Central memory CD8-positive, alpha-beta T cell (primary cell): ENCODE data around the gene KCNH4.

Experiments used
- ATAC-seq: fragments of 150-1000 bp; cut with Tn5 transposase; replicated peaks from 2 replicates; pipeline ENCODE4 v1.10.0; 2022; ENCODE audit warnings: mild to moderate bottlenecking, moderate FRiP score, moderate number of reproducible peaks; ENCODE audit not compliant: poor library complexity, severe bottlenecking; ENCODE audit errors: extremely low read depth
- DNase-seq, 2 donors: peaks; one replicate each; pipeline ENCODE4 v3.0.0; 2021; ENCODE audit warnings: low spot score in 2 of 2
- H3K27ac Mint-ChIP-seq: one replicate; pipeline ENCODE4 v1.8.0; 2022; ENCODE audit warnings: low read depth, mild to moderate bottlenecking, moderate library complexity, mixed read lengths
- H3K27me3 Mint-ChIP-seq: one replicate; pipeline ENCODE4 v1.8.0; 2022; ENCODE audit warnings: mixed read lengths
- H3K36me3 Mint-ChIP-seq: one replicate; pipeline ENCODE4 v1.8.0; 2022; ENCODE audit warnings: mild to moderate bottlenecking, moderate library complexity, mixed read lengths; ENCODE audit not compliant: insufficient read depth
- H3K4me1 Mint-ChIP-seq: one replicate; pipeline ENCODE4 v1.8.0; 2022; ENCODE audit warnings: mixed read lengths
- H3K4me3 Mint-ChIP-seq: one replicate; pipeline ENCODE4 v1.8.0; 2022; ENCODE audit warnings: mild to moderate bottlenecking, moderate library complexity, mixed read lengths
- H3K9me3 Mint-ChIP-seq: one replicate; pipeline ENCODE4 v1.8.0; 2022; ENCODE audit warnings: mixed read lengths

Gene KCNH4

GRCh38 chr17:42112552-42113176 is 68.3 kb downstream of the KCNH4 start, which contains the start of gene DHX58:
DHX58 (minus strand) TSS chr17:42112714; CDS start chr17:42111892, 822 bp downstream.
- DNase-seq (peak; percentile 53 to 76), ATAC-seq (peak; percentile 95)
- Mint-ChIP-seq H3K36me3 (peaks cover 26% of the 10 kb centered on the region), H3K4me3 (peak within 1 kb of the TSS; percentile 87), H3K27ac (peak within 1 kb of the TSS; percentile 97), H3K4me1 (peaks cover 52% of the 10 kb centered on the region), H3K27me3 (no peaks in the 10 kb centered on the region), H3K9me3 (no peaks in the 10 kb centered on the region)

DNA sequence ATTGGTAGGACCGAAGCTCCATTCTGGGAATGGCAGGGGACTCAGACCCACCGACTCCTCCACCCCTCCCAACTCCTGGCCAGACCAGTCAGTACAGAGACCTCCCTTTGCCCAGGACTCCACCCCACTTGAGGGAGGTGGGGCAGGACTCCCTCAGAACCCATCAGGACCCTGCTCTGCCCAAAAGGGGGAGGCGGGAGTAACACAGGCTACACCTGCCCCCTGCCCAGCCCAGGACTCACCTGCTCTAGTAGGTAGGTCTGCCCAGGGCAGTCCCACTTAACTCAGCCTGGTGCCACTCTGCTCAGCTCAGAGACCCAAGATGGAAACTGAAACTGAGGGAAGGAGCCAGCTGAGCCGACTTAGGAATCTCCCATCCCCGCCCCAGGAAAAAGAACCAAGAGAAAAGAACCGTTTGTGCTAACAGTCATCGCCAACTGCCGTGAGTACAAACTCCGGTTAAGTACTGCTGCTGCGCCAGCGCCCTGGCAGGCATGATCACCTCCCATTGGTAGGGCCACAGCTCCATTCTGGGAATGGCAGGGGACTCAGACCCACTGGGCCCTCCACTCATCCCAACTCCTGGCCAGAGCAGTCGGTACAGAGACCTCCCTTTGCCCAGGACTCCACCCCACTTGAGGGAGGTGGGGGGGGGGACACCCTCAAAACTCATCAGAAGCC is 68.9 kb downstream of the KCNH4 start:
- no peaks in the 10 kb centered on the region for H3K9me3 Mint-ChIP-seq
- peak overlapping the region; percentile 97 for H3K27ac Mint-ChIP-seq
- H3K36me3 Mint-ChIP-seq, result peaks cover 26% of the 10 kb centered on the region
- DNase-seq (no peak), ATAC-seq (peak; percentile 21)
- H3K27me3 Mint-ChIP-seq, result no peaks in the 10 kb centered on the region
- H3K4me1 Mint-ChIP-seq, result peaks cover 53% of the 10 kb centered on the region
- H3K4me3 Mint-ChIP-seq, result peak overlapping the region; percentile 87

GRCh38 chr17:42111265-42111636 is 69.7 kb downstream of the KCNH4 start:
- H3K36me3 Mint-ChIP-seq, result peaks cover 24% of the 10 kb centered on the region
- H3K4me3 Mint-ChIP-seq, result peak overlapping the region; percentile 25
- H3K27me3 Mint-ChIP-seq, result no peaks in the 10 kb centered on the region
- ATAC-seq (no peak), DNase-seq (no peak)
- peaks cover 46% of the 10 kb centered on the region for H3K4me1 Mint-ChIP-seq
- H3K27ac Mint-ChIP-seq, result peak overlapping the region; percentile 97
- H3K9me3 Mint-ChIP-seq, result no peaks in the 10 kb centered on the region

- DNase-seq (no peak), ATAC-seq (no peak)
- H3K27ac Mint-ChIP-seq, result peak overlapping the region; percentile 63
- H3K4me3 Mint-ChIP-seq, result peak overlapping the region; percentile 25
- peaks cover 24% of the 10 kb centered on the region for H3K36me3 Mint-ChIP-seq
- H3K9me3 Mint-ChIP-seq, result no peaks in the 10 kb centered on the region
- no peaks in the 10 kb centered on the region for H3K27me3 Mint-ChIP-seq
- H3K4me1 Mint-ChIP-seq, result peaks cover 41% of the 10 kb centered on the region
Observed at GRCh38 chr17:42110301-42111264, 70.4 kb downstream of the KCNH4 start.

DNA sequence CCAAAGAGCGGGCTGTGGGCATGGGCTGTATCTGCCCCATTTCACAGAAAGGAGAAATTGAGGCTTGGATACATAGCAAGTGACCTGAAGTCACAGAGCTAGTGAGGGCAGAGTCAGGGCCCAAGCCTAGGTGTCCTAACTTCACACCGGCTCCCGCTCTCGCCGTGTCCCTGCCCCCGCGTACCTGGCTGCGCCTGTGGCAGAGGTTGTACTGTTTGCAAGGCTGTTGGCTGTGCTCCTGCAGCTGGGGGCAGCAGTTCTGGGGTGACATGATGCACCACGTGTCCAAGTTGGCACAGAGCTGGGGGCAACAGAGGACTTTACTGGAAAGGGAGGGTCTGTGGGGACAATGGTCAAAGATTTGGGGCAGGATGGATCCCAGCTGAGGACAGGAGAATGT is 71.9 kb downstream of the KCNH4 start:
- H3K4me1 Mint-ChIP-seq, result peaks cover 39% of the 10 kb centered on the region
- peaks cover 24% of the 10 kb centered on the region for H3K36me3 Mint-ChIP-seq

DNA sequence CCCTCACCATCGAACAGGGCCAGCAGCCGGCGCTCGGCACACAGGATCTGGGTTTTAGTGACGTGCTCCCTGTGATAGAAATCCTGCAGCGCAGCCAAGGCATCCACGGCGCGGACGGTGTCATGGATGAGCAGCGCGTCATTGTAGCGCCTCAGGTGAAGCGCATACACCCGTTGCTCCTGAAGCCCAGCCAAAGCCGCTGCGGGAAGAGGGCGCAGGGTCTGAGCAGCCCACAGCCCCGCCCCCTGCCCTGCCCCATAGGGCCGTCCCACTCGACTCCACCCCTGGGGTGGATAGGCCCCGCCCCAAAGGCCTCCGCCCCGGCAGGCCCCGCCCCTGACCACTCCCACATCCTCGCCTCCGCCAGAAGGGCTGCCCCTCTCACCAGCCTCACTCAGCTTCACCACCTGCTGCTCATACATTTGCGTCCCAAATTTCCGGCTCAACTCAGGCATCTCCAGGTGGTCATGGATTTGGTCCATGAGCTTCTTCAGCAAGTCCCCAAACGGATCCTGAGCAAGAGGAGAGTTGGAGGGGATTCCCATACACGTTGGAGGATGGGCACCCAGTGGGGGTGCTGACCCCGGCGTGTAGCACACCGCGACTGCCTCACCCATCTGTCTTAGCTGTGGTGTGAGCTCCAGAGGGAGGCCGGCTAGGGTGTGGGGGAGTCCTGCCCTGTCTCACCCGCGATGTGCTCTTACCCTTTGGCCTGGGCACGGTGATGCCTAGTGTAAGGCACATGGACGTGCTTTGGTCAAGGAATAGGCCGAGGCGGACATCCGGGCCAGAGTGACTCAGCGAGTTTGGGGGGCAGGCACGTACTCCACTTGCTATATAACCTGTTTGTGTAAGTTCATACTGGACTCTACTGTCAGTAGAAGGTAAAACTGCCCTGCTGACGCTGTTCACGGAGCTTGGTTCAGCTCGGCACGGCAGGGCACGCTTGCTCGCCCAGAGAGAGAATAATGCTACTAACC is 73.1 kb downstream of the KCNH4 start:
- peak; percentile 71 to 73 for DNase-seq
- Mint-ChIP-seq H3K4me1 (peaks cover 39% of the 10 kb centered on the region), H3K36me3 (peaks cover 24% of the 10 kb centered on the region), H3K27ac (no peak overlapping the region), H3K4me3 (peak overlapping the region; percentile 25), H3K9me3 (no peaks in the 10 kb centered on the region), H3K27me3 (no peaks in the 10 kb centered on the region)
- peak; percentile 52 for ATAC-seq

More for the DNA sequence above, 71.9 kb downstream of the KCNH4 start:
- no peak overlapping the region for H3K27ac Mint-ChIP-seq
- H3K27me3 Mint-ChIP-seq, result no peaks in the 10 kb centered on the region
- peak overlapping the region; percentile 55 for H3K4me3 Mint-ChIP-seq
- no peak for DNase-seq
- H3K9me3 Mint-ChIP-seq, result no peaks in the 10 kb centered on the region
- ATAC-seq, result no peak

GRCh38 chr17:42107124-42107523 is 73.8 kb downstream of the KCNH4 start:
- Mint-ChIP-seq H3K4me3 (no peak overlapping the region), H3K27ac (no peak overlapping the region), H3K9me3 (no peaks in the 10 kb centered on the region), H3K4me1 (peaks cover 34% of the 10 kb centered on the region), H3K27me3 (no peaks in the 10 kb centered on the region), H3K36me3 (peaks cover 22% of the 10 kb centered on the region)
- DNase-seq, result no peak
- no peak for ATAC-seq
